Activated CD4-positive, alpha-beta T cell treated with anti-CD3 and anti-CD28 coated beads for 36 hours (primary cell): Measurements from ENCODE around the gene NCAPD2. TPM values are rescaled to one million over a fixed set of nuclear protein-coding genes. Genes with fewer than 3 reads are reported as not detected.

Experiments
- ATAC-seq: fragments of 200-7000 bp; cut with Tn5 transposase; one replicate; pipeline ENCODE4 v1.10.0; 2021; ENCODE audit warnings: mild to moderate bottlenecking, moderate library complexity
- CTCF ChIA-PET: fragments of 350-600 bp; sonication (Branson Sonifier 250); formaldehyde crosslinking; loops from one replicate; lab custom pipeline; 2021; ENCODE audit warnings: antibody characterized with exemption; lab: Charles Lee
- POLR2A ChIA-PET: fragments of 350-600 bp; sonication (Branson Sonifier 250); formaldehyde crosslinking; loops from one replicate; lab custom pipeline; 2021; ENCODE audit warnings: antibody characterized with exemption, inconsistent platforms; lab: Charles Lee
- DNase-seq: peaks from one replicate; pipeline ENCODE4 v3.0.0-alpha.2; 2020
- H3K27ac Mint-ChIP-seq: one replicate; pipeline ENCODE4 v1.8.0; 2021; ENCODE audit warnings: mixed read lengths
- H3K27me3 Mint-ChIP-seq: one replicate; pipeline ENCODE4 v1.8.0; 2021; ENCODE audit warnings: mixed read lengths
- H3K36me3 Mint-ChIP-seq: one replicate; pipeline ENCODE4 v1.8.0; 2021; ENCODE audit warnings: low read depth, mixed read lengths
- H3K4me1 Mint-ChIP-seq: one replicate; pipeline ENCODE4 v1.8.0; 2021; ENCODE audit warnings: mixed read lengths
- H3K4me3 Mint-ChIP-seq: one replicate; pipeline ENCODE4 v1.8.0; 2021; ENCODE audit warnings: mild to moderate bottlenecking, moderate library complexity, mixed read lengths
- H3K9me3 Mint-ChIP-seq: one replicate; pipeline ENCODE4 v1.8.0; 2021; ENCODE audit warnings: low read depth, mixed read lengths
- intact Hi-C, 2 experiments: fragments of 100-400 bp; cut with DNase I in 1 of 2; cut with micrococcal nuclease in 1 of 2; formaldehyde crosslinking; loops; one replicate each; pipeline versions ENCODE4 v1.14.2 to v1.15.1; 2022 to 2024; cut with DNase I, micrococcal nuclease
- total RNA-seq, 2 experiments: library from RNA; stranded (reverse); gene quantifications; one replicate each; pipeline ENCODE4 v1.2.3, GENCODE V29; 2021

The NCAPD2 gene
- total RNA-seq, 2 experiments from 2014 or later, result 199 to 210 TPM

- Mint-ChIP-seq H3K4me3 (peak overlapping the region; percentile 89), H3K36me3 (peaks cover 70% of the 10 kb centered on the region), H3K4me1 (peaks cover 58% of the 10 kb centered on the region), H3K9me3 (no peaks in the 10 kb centered on the region), H3K27me3 (no peaks in the 10 kb centered on the region), H3K27ac (peak overlapping the region; percentile 42)
- DNase-seq (no peak), ATAC-seq (no peak)
- ChIA-PET POLR2A (no interaction called here), CTCF (interaction anchor here (0.6 kb wide), 1 partner anchor 246 kb away, joined by 3 read pairs; no protein-coding TSS in a partner anchor)
- intact Hi-C loops, result loop anchor here (2.0 to 5.0 kb wide), 2 partner anchors 37 to 118 kb away; partner anchors contain the start of genes CHD4 (in 1 of the 2) and ZNF384 (in 1 of the 2)
Measured at GRCh38 chr12:6569312-6569711, 75.4 kb downstream of the NCAPD2 start.

- DNase-seq (no peak), ATAC-seq (no peak)
- H3K4me1 Mint-ChIP-seq, result peaks cover 60% of the 10 kb centered on the region
- peaks cover 68% of the 10 kb centered on the region for H3K36me3 Mint-ChIP-seq
- ChIA-PET POLR2A (interaction anchor here (1.7 kb wide), 1 partner anchor 18 kb away, joined by 5 read pairs; no protein-coding TSS in a partner anchor), CTCF (interaction anchor here (1.0 to 2.1 kb wide), 8 partner anchors 11 to 284 kb away, joined by 3 to 12 read pairs (median 5); partner anchors contain the start of gene ZNF384)
- peak overlapping the region; percentile 42 for H3K27ac Mint-ChIP-seq
- H3K4me3 Mint-ChIP-seq, result peak overlapping the region; percentile 89
- intact Hi-C loops, result loop anchor here (2.0 to 5.0 kb wide), 2 partner anchors 37 to 118 kb away; partner anchors contain the start of genes CHD4 (in 1 of the 2) and ZNF384 (in 1 of the 2)
- H3K9me3 Mint-ChIP-seq, result no peaks in the 10 kb centered on the region
- H3K27me3 Mint-ChIP-seq, result no peaks in the 10 kb centered on the region
Measured at GRCh38 chr12:6569786-6570185, 75.9 kb downstream of the NCAPD2 start.

- ChIA-PET CTCF (interaction anchor here (0.6 to 2.1 kb wide), 20 partner anchors 11 to 295 kb away, joined by 3 to 12 read pairs (median 4); partner anchors contain the start of genes ACRBP, COPS7A and ZNF384), POLR2A (interaction anchor here (0.7 to 1.7 kb wide), 2 partner anchors 18 to 222 kb away, joined by 4 to 5 read pairs; no protein-coding TSS in a partner anchor)
- Mint-ChIP-seq H3K36me3 (peaks cover 69% of the 10 kb centered on the region), H3K27me3 (no peaks in the 10 kb centered on the region), H3K27ac (peak overlapping the region; percentile 66), H3K4me3 (peak overlapping the region; percentile 89), H3K4me1 (peaks cover 62% of the 10 kb centered on the region), H3K9me3 (no peaks in the 10 kb centered on the region)
- no peak for ATAC-seq
- intact Hi-C loops, result no loop called here
- DNase-seq, result peak; percentile 76
Measured at GRCh38 chr12:6570264-6570887, 76.5 kb downstream of the NCAPD2 start.

GRCh38 chr12:6573001-6573400, 79.1 kb downstream of the NCAPD2 start:
- H3K27ac Mint-ChIP-seq, result peak overlapping the region; percentile 63
- H3K27me3 Mint-ChIP-seq, result no peaks in the 10 kb centered on the region
- H3K4me3 Mint-ChIP-seq, result no peak overlapping the region
- intact Hi-C loops, result no loop called here
- ChIA-PET POLR2A (interaction anchor here (0.6 kb wide), 1 partner anchor 19 kb away, joined by 4 read pairs; no protein-coding TSS in a partner anchor), CTCF (no interaction called here)
- ATAC-seq (no peak), DNase-seq (no peak)
- H3K36me3 Mint-ChIP-seq, result peaks cover 65% of the 10 kb centered on the region
- H3K4me1 Mint-ChIP-seq, result peaks cover 55% of the 10 kb centered on the region
- no peaks in the 10 kb centered on the region for H3K9me3 Mint-ChIP-seq

GRCh38 chr12:6574576-6575295, 80.8 kb downstream of the NCAPD2 start:
- CTCF ChIA-PET, result interaction anchor here (0.9 to 1.4 kb wide), 5 partner anchors 10 to 29 kb away, joined by 3 to 7 read pairs (median 3); no protein-coding TSS in a partner anchor
- H3K4me3 Mint-ChIP-seq, result peak overlapping the region; percentile 8
- peaks cover 54% of the 10 kb centered on the region for H3K4me1 Mint-ChIP-seq
- POLR2A ChIA-PET, result interaction anchor here (0.7 kb wide), 1 partner anchor 30 kb away, joined by 4 read pairs; no protein-coding TSS in a partner anchor
- H3K9me3 Mint-ChIP-seq, result no peaks in the 10 kb centered on the region
- intact Hi-C loops, result loop anchor here in 1 of 2 experiments (2.0 kb wide), 1 partner anchor 32 kb away; the partner anchor contains the start of gene CHD4
- peak; percentile 66 for DNase-seq
- H3K27me3 Mint-ChIP-seq, result no peaks in the 10 kb centered on the region
- ATAC-seq, result peak; percentile 86
- peaks cover 66% of the 10 kb centered on the region for H3K36me3 Mint-ChIP-seq
- peak overlapping the region; percentile 74 for H3K27ac Mint-ChIP-seq

- intact Hi-C loops, result loop anchor here in 1 of 2 experiments (2.0 kb wide), 1 partner anchor 31 kb away; the partner anchor contains the start of gene CHD4
- H3K27ac Mint-ChIP-seq, result peak overlapping the region; percentile 74
- no peak for ATAC-seq
- H3K27me3 Mint-ChIP-seq, result no peaks in the 10 kb centered on the region
- no peak for DNase-seq
- H3K4me1 Mint-ChIP-seq, result peaks cover 44% of the 10 kb centered on the region
- no peaks in the 10 kb centered on the region for H3K9me3 Mint-ChIP-seq
- ChIA-PET CTCF (interaction anchor here (0.6 to 1.1 kb wide), 4 partner anchors 10 to 348 kb away, joined by 3 to 4 read pairs (median 4); no protein-coding TSS in a partner anchor), POLR2A (no interaction called here)
- H3K4me3 Mint-ChIP-seq, result no peak overlapping the region
- peaks cover 64% of the 10 kb centered on the region for H3K36me3 Mint-ChIP-seq
Measured at GRCh38 chr12:6575648-6576047, 81.7 kb downstream of the NCAPD2 start.

Other genes with a start within 250 kb of the NCAPD2 start
- gene PLEKHG6, start 183.4 kb upstream of the NCAPD2 start, total RNA-seq, result not detected
- gene TNFRSF1A, start 152.0 kb upstream of the NCAPD2 start, total RNA-seq, result 10 to 100 TPM; 42.1 to 58.7 TPM
- gene SCNN1A, start 118.5 kb upstream of the NCAPD2 start, total RNA-seq, result under 1 TPM in 1 of 2 experiments, not detected in 1; 0.05 TPM
- 1 to 10 TPM in 1 of 2 experiments, under 1 TPM in 1; 0.57 to 1.1 TPM for gene LTBR, start 109.9 kb upstream of the NCAPD2 start, total RNA-seq
- 100 to 1,000 TPM in 1 of 2 experiments, 10 to 100 TPM in 1; 85.4 to 116 TPM for gene CD27, start 49.1 kb upstream of the NCAPD2 start, total RNA-seq
- gene TAPBPL, start 42.1 kb upstream of the NCAPD2 start, total RNA-seq, result 10 to 100 TPM; 27.4 to 40.8 TPM
- gene VAMP1, start 23.4 kb upstream of the NCAPD2 start, total RNA-seq, result 10 to 100 TPM; 34.5 to 52.3 TPM
- 100 to 1,000 TPM; 232 to 275 TPM for gene MRPL51, start 840 bp upstream of the NCAPD2 start, total RNA-seq
- gene GAPDH, start 40.4 kb downstream of the NCAPD2 start, total RNA-seq, result 1,000 to 10,000 TPM; 7,289 to 9,770 TPM
- gene IFFO1, start 61.9 kb downstream of the NCAPD2 start, total RNA-seq, result 1 to 10 TPM; 8.1 to 8.4 TPM
- gene NOP2, start 74.2 kb downstream of the NCAPD2 start, total RNA-seq, result 10 to 100 TPM; 93.2 to 97.1 TPM
- 100 to 1,000 TPM; 279 to 322 TPM for gene CHD4, start 113.3 kb downstream of the NCAPD2 start, total RNA-seq
- gene LPAR5, start 141.9 kb downstream of the NCAPD2 start, total RNA-seq, result 1 to 10 TPM; 3.5 TPM
- gene ACRBP, start 153.3 kb downstream of the NCAPD2 start, total RNA-seq, result 1 to 10 TPM; 1.7 to 3.3 TPM
- gene ING4, start 169.0 kb downstream of the NCAPD2 start, total RNA-seq, result 10 to 100 TPM; 14.9 to 17.6 TPM
- gene ZNF384, start 195.3 kb downstream of the NCAPD2 start, total RNA-seq, result 10 to 100 TPM; 61.4 to 79.0 TPM
- under 1 TPM; 0.32 to 0.93 TPM for gene PIANP, start 206.7 kb downstream of the NCAPD2 start, total RNA-seq
- 10 to 100 TPM; 38.3 to 41.6 TPM for gene COPS7A, start 229.9 kb downstream of the NCAPD2 start, total RNA-seq